ENCODE data around the gene UGT2B11.
"Not testable (repeated sequence)": the region's sequence is repeated elsewhere in the genome, so short reads cannot be mapped to it uniquely, and the experiment has no call there.

The UGT2B11 gene

DNA sequence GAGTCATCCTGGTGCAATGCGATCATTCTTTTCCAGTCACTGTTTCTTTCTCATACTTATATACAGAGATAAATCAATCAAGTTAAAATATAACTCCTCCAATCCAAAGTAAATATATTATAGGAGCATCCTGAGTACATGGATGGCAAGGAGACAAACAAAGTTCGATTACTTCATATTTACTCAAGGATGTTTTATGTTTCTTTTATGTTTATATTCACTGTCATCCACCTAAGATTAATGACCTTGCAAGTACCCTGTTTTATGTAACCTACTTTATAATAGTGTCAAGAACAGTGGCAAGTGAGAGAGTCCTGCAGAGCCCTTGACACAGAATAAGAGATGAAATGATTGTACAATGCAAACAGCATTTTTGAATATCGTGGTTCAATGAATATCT lies at the start of gene UGT2B11:
Gene UGT2B11 (minus strand): TSS at position 33 of the 400 bp plus-strand sequence. CDS start 26 bp downstream, at position 7.
- no peak for DNase-seq

- DNase-seq, result not testable (repeated sequence)
Measured at GRCh38 chr4:69253147-69253772, 38.7 kb upstream of the UGT2B11 start.

GRCh38 chr4:69250884-69251283 lies 36.3 kb upstream of the UGT2B11 start:
- DNase-seq, result not testable (repeated sequence)

DNA sequence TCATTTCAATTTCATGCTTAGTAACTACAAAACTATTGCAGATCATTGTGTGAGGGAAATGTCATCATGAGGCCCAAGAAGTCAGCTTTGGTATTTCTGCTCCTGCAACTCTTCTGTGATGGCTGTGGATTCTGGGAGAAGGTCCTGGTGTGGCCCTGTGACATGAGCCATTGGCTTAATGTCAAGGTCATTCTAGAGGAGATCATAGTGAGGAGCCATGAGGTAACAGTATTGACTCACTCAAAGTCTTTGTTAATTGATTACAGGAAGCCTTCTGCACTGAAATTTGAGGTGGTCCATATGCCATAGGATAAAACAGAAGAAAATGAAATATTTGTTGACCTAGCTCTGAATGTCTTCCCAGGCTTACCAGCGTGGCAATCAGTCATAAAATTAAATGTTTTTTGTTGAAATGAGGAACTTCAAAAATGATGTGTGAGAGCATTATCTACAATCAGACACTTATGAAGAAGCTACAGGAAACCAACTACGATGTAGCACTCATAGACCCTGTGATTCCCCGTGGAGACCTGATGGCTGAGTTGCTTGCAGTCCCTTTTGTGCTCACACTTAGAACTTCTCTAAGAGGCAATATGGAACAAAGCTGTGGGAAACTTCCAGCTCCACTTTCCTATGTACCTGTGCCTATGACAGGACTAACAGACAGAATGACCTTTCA lies 28.2 kb upstream of the UGT2B11 start:
- DNase-seq, result not testable (repeated sequence)

DNA sequence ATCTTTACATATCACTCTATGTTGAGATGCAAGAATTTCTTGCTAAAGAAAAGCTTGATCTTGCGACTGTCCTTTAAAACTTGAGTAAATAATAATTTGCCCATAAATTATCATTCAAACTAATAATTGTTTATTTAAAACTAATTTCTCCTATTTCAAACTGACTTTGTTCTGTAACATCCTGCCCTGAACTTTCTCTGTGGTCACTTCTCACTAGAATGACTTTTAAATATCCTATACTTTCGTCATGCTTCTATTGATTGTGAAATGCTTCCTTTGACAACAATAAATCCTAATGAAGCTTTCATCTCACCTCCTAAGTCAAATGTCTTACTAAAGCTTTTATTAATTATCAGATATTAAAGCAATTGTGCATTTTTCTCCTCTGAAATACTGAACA lies 27.2 kb upstream of the UGT2B11 start:
- not testable (repeated sequence) for DNase-seq

DNA sequence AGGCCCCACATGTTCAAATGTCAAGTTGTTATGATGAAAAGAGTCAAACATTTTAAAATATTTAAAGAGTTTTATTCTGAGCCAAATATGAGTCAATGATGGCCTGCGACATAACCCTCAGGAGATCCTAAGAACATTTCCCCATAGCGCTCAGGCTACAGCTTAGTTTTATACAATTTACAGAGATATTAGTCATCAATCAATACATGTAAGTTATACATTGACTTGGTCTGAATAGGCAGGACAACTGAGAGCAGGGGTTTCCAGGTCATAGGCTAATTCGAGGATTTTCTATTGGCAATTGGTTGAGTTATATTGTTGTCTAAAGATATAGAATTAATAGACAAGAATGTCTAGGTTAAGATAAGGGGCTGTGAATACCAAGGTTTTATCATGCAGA lies 26.2 kb upstream of the UGT2B11 start:
- DNase-seq, result not testable (repeated sequence)

DNA sequence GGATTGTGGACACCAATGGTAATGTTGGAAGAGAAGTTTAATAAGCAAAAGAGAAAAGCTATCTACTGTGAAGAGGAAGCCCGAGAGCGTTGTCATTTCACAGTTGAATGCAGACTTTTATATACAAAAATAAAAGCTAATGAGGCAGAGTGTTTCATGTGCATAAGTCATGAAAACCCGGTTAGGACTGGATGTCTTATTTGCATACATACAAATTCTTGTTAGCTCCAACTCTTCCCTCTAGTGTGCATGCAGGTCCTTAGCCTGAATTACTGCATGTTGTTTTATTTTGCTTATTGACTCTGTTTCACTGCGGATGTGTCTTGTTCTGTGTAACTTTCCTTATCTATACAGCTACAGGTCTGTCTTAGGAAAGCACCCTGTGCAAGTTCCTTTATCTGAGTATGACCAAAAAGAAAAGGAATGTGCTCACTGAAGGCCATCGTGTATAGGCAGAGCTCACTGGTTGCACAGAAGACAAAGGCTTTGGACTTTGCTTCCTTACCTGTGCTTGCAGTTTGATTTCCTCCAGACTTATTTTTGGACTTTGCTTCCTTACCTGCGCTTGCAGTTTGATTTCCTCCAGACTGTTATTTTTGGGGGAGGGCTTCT lies 25.1 kb upstream of the UGT2B11 start:
- no peak for DNase-seq

GRCh38 chr4:69239092-69239491 lies 24.5 kb upstream of the UGT2B11 start:
- no peak for DNase-seq

DNA sequence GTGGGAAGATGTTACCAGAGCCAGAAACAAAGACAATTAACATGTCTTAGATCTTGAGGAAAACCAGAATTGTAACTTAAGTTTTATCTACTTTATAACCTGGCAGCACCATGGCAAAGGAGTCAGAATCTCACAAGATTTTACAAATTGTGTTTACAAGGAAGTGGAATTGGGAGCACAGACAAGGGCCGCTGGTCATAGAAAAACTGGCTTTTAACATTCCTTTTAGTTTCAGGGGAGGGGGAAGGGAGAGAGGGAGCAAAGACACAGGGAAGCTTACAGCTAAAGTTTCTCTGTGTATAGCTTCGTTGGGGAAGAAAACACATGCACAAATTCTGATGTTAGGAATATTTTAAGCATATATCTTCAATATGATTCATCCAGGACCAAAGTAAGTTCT lies 10.3 kb upstream of the UGT2B11 start:
- no peak for DNase-seq

GRCh38 chr4:69223277-69223676 lies 8.7 kb upstream of the UGT2B11 start:
- DNase-seq, result not testable (repeated sequence)

- not testable (repeated sequence) for DNase-seq
Measured at GRCh38 chr4:69218491-69218890, 3.9 kb upstream of the UGT2B11 start.

- no peak for DNase-seq
Measured at GRCh38 chr4:69210911-69211310, 3.6 kb downstream of the UGT2B11 start.

GRCh38 chr4:69198506-69198905 lies 16.0 kb downstream of the UGT2B11 start:
- not testable (repeated sequence) for DNase-seq

GRCh38 chr4:69196209-69196965 lies 18.2 kb downstream of the UGT2B11 start:
- no peak for DNase-seq

GRCh38 chr4:69194166-69194565 lies 20.4 kb downstream of the UGT2B11 start:
- DNase-seq, result no peak

DNA sequence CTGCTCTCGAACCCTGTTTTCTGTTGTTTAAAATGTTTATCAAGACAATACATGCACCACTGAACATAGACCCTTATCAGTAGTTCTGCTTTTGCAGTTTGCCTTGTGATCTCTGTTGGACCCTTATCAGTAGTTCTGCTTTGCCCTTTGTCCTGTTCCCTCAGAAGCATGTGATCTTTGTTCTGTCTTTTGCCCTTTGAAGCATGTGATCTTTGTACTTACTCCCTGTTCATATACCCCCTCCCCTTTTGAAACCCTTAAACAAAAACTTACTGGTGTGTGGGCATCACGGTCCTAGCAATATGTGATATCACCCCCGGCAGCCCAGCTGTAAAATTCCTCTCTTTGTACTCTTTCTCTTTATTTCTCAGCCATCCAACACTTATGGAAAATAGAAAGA lies 22.6 kb downstream of the UGT2B11 start:
- DNase-seq, result not testable (repeated sequence)

- DNase-seq, result not testable (repeated sequence)
Measured at GRCh38 chr4:69190621-69191020, 23.9 kb downstream of the UGT2B11 start.

- not testable (repeated sequence) for DNase-seq
Measured at GRCh38 chr4:69181519-69182169, 32.9 kb downstream of the UGT2B11 start.

- not testable (repeated sequence) for DNase-seq
Measured at GRCh38 chr4:69179817-69180216, 34.7 kb downstream of the UGT2B11 start.

DNA sequence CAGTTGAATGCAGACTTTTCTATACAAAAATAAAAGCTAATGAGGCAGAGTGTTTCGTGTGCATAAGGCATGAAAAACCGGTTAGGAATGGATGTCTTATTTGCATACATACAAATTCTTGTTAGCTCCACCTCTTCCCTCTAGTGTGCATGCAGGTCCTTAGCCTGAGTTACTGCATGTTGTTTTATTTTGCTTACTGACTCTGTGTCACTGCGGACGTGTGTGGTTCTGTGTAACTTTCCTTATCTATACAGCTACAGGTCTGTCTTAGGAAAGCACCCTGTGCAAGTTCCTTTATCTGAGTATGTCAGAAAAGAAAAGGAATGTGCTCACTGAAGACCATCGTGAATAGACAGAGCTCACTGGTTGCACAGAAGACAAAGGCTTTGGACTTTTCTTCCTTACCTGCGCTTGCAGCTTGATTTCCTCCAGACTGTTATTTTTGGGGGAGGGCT lies 35.8 kb downstream of the UGT2B11 start:
- not testable (repeated sequence) for DNase-seq

All from anterior cingulate cortex (tissue), 58 donors.